ENCODE results near the gene SMAD6.

SMAD6 gene

GRCh38 chr15:66721954-66722353, 19.9 kb downstream of the SMAD6 start:
- no peak for DNase-seq

GRCh38 chr15:66722757-66723540, 20.9 kb downstream of the SMAD6 start:
- no peak for DNase-seq

GRCh38 chr15:66723826-66724731, 22.0 kb downstream of the SMAD6 start:
- DNase-seq = no peak

- DNase-seq = no peak
These were observed 22.9 kb downstream of the SMAD6 start for GRCh38 chr15:66724732-66725463.

- no peak for DNase-seq
These were observed 23.4 kb downstream of the SMAD6 start for GRCh38 chr15:66725464-66725785.

- no peak for DNase-seq
These were observed 24.4 kb downstream of the SMAD6 start for GRCh38 chr15:66726386-66726785.

GRCh38 chr15:66729331-66729951, 27.4 kb downstream of the SMAD6 start:
- no peak for DNase-seq

GRCh38 chr15:66730168-66731021, 28.4 kb downstream of the SMAD6 start:
- DNase-seq = no peak

- DNase-seq = no peak
These were observed 31.9 kb downstream of the SMAD6 start for GRCh38 chr15:66733976-66734375.

GRCh38 chr15:66734961-66735908, 33.2 kb downstream of the SMAD6 start:
- DNase-seq = no peak

GRCh38 chr15:66735909-66736305, 33.9 kb downstream of the SMAD6 start:
- no peak for DNase-seq

- DNase-seq = no peak
These were observed 35.4 kb downstream of the SMAD6 start for GRCh38 chr15:66737243-66738010.

GRCh38 chr15:66738116-66738515, 36.1 kb downstream of the SMAD6 start:
- DNase-seq = no peak

GRCh38 chr15:66738595-66738994, 36.6 kb downstream of the SMAD6 start:
- DNase-seq = no peak

- DNase-seq = no peak
These were observed 37.3 kb downstream of the SMAD6 start for GRCh38 chr15:66739287-66739686.

- DNase-seq = no peak
These were observed 38.8 kb downstream of the SMAD6 start for GRCh38 chr15:66740802-66741201.

- no peak for DNase-seq
These were observed 39.6 kb downstream of the SMAD6 start for GRCh38 chr15:66741646-66742045.

- DNase-seq = no peak
These were observed 40.2 kb downstream of the SMAD6 start for GRCh38 chr15:66742286-66742685.

- DNase-seq = no peak
These were observed 41.2 kb downstream of the SMAD6 start for GRCh38 chr15:66743204-66743603.

Data from SW 1271 (cell line).